NB4 (cell line): Measurements from ENCODE around the gene BCL2L1.

ENCODE experiments used
- CTCF ChIP-seq: IDR thresholded peaks from one replicate; pipeline ENCODE4 v1.5.1; 2012; ENCODE audit warnings: low read depth, low read length
- MAX ChIP-seq: IDR thresholded peaks from 2 replicates; pipeline ENCODE4 v1.6.1; 2011; ENCODE audit warnings: low read depth, low read length
- POLR2A ChIP-seq: IDR thresholded peaks from 2 replicates; pipeline ENCODE4 v1.6.1; 2011; ENCODE audit warnings: mild to moderate bottlenecking; ENCODE audit not compliant: insufficient read length; ENCODE audit errors: extremely low read depth

- no peak for TF ChIP-seq CTCF
- TF ChIP-seq MAX, result no peak
- TF ChIP-seq POLR2A, result no peak
Observed at GRCh38 chr20:31691646-31692275, 30.9 kb downstream of the BCL2L1 start.
